Stimulated activated CD8-positive, alpha-beta memory T cell treated with anti-CD3 and anti-CD28 coated beads, Interleukin-4, amount 100 ng/mL, for 24 hours (primary cell): Measurements from ENCODE around the gene MN1.

Experiments used
- DNase-seq: peaks from one replicate; pipeline ENCODE4 v3.0.0-alpha.2; 2020; ENCODE audit warnings: low read depth

Gene MN1

DNA sequence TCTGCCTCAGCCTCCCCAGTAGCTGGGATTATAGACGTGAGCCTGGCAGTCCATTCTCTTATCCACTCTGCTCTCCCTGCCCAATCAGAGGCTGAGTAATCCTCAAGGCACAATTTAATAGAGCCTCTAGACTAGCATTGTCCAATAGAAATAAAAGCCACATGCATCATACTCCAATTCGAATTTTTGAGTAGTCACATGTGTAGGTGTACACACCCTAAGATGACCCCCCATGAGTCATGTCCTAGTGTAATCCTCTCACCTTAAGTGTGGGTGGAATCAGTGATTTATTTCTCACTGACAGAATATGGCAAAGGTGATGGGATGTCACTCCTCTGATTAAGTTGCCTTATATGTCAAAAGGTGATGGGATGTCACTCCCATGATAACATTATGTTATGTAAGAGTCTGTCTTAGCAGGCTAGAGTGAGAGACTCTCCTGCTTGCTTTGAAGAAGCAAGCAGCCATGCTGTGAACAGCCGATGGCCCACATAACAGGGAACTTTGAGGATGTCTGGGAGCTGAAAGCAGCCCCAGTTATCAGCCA is 61.3 kb downstream of the MN1 start:
- no peak for DNase-seq

GRCh38 chr22:27737521-27737920 is 64.0 kb downstream of the MN1 start:
- no peak for DNase-seq

DNA sequence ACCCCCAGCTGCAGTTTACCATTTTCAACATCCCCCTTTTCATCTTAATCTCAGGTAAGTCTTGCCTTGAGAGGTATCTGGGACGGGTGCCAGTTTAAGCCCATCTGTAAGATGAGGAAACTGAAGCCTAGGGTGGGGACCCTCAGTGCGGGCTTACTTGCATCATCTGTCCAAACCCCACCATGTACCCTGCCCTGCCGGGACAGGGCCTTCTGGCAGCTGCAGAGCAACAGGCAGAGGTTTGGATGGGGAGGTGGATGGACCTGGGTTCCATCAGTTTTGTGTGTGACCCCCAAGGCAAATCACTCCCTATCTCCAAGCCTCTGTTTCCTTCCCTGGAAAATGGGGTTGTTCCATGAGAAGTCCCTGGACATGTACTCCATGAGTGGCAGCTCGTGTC is 67.5 kb downstream of the MN1 start:
- no peak for DNase-seq

- DNase-seq = no peak
Measured at GRCh38 chr22:27732841-27733240, 68.7 kb downstream of the MN1 start.

GRCh38 chr22:27732391-27732790 is 69.2 kb downstream of the MN1 start:
- DNase-seq = no peak

DNA sequence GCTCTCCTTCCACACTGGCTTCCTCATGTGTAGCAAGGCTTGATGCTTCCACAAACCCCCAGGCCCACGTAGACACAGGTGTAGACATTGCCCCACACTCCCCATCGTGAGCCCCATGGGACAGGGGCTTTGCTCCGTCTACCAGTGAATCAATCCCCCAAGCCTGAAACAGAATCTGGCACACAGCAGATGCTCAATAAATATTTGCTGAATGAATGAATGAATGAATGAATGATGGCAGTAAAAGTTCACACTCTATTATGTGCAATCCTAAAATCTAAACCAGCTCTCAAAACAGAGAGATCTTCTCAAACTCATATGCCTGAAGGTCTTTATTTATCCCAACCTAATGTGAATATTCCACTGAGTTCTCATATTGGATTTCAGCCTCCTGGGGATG is 69.9 kb downstream of the MN1 start:
- no peak for DNase-seq

- no peak for DNase-seq
Measured at GRCh38 chr22:27730641-27731433, 70.7 kb downstream of the MN1 start.

DNA sequence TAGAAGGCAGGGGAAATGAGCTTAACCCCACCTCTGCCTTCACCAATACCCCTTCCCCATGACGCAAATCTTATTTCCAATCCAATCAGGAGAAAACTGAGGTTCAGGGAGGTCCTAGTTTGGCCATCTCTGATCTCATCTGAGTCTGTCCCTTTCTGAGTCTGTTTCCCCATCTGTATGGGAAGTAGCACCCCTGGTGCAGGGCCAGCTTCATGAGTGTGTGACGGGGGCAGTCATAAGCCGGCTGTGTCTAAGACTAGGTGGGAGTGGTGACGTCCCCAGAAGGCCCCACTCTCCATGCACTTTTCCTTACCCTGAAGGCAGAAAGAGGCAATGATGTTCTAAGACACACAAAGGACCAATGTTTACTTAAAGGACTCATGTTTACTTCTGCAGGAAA is 72.3 kb downstream of the MN1 start:
- DNase-seq = no peak

DNA sequence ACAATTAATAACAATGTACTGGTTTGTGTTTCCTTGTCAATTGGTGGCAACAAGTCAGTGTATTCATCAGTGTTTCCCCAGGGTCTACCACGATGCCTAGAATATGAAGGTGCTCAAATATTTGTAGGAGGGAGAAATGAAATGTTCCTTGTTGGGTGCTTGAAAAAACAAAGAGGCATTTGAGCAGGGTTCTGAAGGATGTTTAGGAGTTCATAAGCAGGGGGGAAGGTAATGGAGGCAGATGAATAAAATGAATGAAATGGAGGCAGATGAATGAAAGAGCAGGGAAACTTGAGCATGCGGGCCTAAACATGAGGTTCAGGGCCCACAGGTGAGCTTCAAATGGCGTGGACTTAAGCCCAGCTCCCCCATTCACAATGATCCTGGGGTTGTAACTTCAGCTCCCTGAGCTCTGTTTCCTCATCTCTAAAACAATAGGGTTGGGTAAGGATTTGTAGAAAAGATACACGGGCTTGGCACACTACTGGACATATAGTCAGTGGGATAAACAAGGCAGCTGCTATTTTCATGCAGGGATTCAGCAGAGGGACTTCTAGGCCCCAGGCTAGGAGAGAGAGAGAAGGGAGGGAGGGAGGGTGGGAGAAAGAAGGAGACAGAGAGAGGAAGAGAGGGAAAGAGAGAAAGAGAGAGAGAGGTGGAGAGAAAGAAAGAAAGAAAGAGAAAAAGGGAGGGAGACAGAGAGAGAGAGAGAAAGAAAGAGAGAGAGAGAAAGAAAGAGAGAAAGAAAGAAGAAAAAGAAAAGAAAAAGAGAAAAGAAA is 73.7 kb downstream of the MN1 start:
- no peak for DNase-seq

- no peak for DNase-seq
Measured at GRCh38 chr22:27726686-27727449, 74.7 kb downstream of the MN1 start.

GRCh38 chr22:27726331-27726685 is 75.2 kb downstream of the MN1 start:
- DNase-seq = no peak

- no peak for DNase-seq
Measured at GRCh38 chr22:27725661-27726060, 75.9 kb downstream of the MN1 start.

DNA sequence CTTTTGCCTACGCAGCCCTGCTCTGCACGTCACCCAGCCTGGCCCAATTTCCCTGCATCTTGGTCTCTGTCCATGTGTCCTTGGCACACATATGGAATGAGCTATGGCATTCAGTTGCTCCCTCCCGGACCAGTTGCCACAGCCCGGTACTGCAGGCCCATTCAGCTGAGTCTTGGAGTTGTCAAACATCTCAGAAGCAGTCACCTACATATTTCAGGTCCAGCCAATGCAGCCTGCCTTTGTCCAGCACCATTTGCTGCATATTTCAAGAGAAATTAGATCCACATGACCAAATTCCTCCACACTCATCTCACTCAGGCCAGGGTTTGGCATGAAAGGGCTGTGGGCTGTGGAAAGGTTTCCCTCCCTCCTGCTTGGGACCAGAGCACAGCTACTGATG is 76.8 kb downstream of the MN1 start:
- no peak for DNase-seq

DNA sequence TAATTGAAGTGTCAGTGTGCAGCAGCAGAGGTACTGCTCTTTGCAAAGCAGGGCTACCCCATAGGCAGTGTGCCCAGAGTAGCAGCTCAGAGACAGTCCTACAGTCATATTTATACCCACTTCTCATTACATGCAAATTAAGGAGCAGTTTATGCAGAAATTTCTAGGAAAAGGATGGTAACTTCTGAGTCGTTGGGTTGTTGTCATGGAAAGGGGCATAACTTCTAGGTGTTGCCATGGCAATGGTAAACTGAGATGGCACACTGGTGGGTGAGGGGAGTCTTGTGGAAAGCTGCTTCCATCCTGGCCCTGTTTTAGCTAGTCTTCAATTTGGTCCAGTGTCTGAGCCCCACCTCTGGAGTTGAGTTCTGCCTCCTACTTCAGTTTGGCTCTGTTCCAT is 77.4 kb downstream of the MN1 start:
- DNase-seq = no peak

DNA sequence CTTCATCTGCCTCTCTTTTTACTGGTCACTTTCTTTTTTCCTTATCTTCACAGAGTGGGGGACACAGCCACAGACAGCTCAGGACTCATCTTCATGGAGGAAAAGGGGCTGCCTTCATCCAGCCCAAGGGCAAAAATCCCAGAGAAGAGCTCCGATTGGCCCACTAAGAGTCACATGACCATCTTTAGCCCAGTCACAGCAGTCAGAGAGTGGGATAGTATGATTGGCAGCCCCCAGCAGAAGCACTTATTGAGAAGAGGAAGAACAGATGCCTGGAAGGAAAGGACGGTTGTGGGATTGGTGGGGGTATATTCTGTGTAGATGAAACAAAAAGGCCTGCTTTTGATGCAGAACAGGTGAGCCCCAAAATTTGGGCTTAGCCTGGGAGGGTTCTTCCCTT is 77.8 kb downstream of the MN1 start:
- no peak for DNase-seq

- DNase-seq = no peak
Measured at GRCh38 chr22:27723158-27723557, 78.4 kb downstream of the MN1 start.

GRCh38 chr22:27720860-27721259 is 80.7 kb downstream of the MN1 start:
- no peak for DNase-seq

DNA sequence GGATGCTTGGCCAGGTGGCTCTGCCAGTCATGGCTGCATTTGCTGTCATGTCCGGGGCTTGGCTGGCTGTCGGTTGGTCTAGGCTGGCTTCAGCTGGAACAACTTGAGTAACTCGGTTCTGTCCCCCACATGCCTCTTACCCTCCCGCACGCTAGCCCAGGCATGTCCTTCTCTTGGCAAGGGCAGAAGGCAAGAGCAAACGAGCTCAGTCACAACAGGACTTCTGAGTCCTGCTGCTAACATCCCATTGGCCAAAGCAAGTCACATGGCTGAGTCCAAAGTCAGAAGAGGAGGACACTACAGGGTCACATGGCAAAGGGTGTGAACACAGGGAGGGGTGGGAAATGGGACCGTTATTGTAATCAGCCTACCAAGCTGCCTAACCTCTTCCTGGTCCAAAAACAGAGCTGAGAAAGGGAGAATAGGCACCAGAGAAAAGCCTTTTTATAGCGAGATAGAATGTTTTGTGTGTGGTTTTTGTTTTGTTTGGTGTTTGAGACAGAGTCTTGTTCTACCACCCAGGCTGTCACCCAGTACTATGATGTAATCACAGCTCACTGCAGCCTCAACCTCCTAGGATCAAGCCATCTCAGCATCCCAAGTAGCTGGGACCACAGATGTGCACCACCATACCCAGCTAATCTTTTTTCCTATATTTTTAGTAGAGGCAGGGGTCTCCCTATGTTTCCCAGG is 81.9 kb downstream of the MN1 start:
- no peak for DNase-seq

DNA sequence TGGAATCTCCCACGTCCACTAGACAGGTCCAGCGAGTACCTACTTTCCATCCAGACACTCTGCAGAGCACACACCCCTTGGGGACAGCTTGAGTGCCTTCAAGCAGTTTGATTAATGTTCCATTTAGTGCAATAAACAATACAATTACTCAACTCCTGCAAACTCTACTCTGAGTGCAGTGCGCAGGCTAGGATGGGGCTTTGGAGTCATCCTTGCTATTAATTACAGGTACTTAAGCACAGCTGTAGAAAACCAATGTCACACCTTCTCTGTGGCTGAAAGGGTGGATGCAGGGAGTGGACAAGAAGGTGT is 82.6 kb downstream of the MN1 start:
- no peak for DNase-seq

- no peak for DNase-seq
Measured at GRCh38 chr22:27718186-27719035, 83.1 kb downstream of the MN1 start.

GRCh38 chr22:27717094-27717493 is 84.5 kb downstream of the MN1 start:
- DNase-seq = no peak
